C4-2B (cell line): Measurements from ENCODE around the gene PREX1.

Experiments used
- ZFX ChIP-seq: fragments of 450-650 bp; IDR thresholded peaks from 2 replicates; pipeline ENCODE4 v1.6.1; 2017
- TF ChIP-seq, protein P1 (sequence below): fragments of 450-650 bp; conservative IDR thresholded peaks from 2 replicates; pipeline ENCODE4 v1.5.1; 2017; ENCODE audit warnings: mild to moderate bottlenecking

- TF ChIP-seq, protein P1, sequence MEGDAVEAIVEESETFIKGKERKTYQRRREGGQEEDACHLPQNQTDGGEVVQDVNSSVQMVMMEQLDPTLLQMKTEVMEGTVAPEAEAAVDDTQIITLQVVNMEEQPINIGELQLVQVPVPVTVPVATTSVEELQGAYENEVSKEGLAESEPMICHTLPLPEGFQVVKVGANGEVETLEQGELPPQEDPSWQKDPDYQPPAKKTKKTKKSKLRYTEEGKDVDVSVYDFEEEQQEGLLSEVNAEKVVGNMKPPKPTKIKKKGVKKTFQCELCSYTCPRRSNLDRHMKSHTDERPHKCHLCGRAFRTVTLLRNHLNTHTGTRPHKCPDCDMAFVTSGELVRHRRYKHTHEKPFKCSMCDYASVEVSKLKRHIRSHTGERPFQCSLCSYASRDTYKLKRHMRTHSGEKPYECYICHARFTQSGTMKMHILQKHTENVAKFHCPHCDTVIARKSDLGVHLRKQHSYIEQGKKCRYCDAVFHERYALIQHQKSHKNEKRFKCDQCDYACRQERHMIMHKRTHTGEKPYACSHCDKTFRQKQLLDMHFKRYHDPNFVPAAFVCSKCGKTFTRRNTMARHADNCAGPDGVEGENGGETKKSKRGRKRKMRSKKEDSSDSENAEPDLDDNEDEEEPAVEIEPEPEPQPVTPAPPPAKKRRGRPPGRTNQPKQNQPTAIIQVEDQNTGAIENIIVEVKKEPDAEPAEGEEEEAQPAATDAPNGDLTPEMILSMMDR = no peak
- no peak for TF ChIP-seq ZFX
Observed at GRCh38 chr20:48862279-48862678, 34.5 kb upstream of the PREX1 start.
